ENCODE data around the gene DAPK1. TPM values are rescaled to one million over a fixed set of nuclear protein-coding genes. Genes with fewer than 3 reads are reported as not detected.

The DAPK1 gene
- total and polyA plus RNA-seq, 8 donors: 29.1 to 98.7 (median 45.4) TPM

- Histone ChIP-seq H3K27me3 (no peaks in the 10 kb centered on the region), H3K27ac (no peak overlapping the region), H3K4me3 (no peak overlapping the region), H3K9me3 (no peaks in the 10 kb centered on the region), H3K36me3 (peaks cover 0 to 47% (median 27%) of the 10 kb centered on the region in 3 donors), H3K4me1 (peaks cover 5 to 17% (median 9%) of the 10 kb centered on the region in 3 donors)
- FAIRE-seq (no peak), DNase-seq (no peak), ATAC-seq (no peak)
- no peak for TF ChIP-seq CTCF (IDR thresholded peaks at IDR 0.05)
- WGBS, 2 donors: 77 to 89% methylated on average over 3 of the region's 3 CpGs
- intact Hi-C loops (cut with DNase I): no loop called here
These were observed 148.9 kb downstream of the DAPK1 start for GRCh38 chr9:87646546-87646945.

GRCh38 chr9:87647114-87647513, 149.4 kb downstream of the DAPK1 start:
- Histone ChIP-seq H3K4me3 (no peak overlapping the region), H3K27ac (no peak overlapping the region), H3K9me3 (no peaks in the 10 kb centered on the region), H3K36me3 (peaks cover 0 to 48% (median 27%) of the 10 kb centered on the region in 3 donors), H3K4me1 (peaks cover 4 to 12% (median 5%) of the 10 kb centered on the region in 3 donors), H3K27me3 (no peaks in the 10 kb centered on the region)
- 90 to 96% methylated on average over 8 of the region's 8 CpGs for WGBS, 2 donors
- intact Hi-C loops (cut with DNase I): no loop called here
- no peak for DNase-seq
- no peak for FAIRE-seq
- no peak for TF ChIP-seq CTCF (IDR thresholded peaks at IDR 0.05)
- ATAC-seq: no peak

GRCh38 chr9:87648606-87649005, 150.9 kb downstream of the DAPK1 start:
- WGBS, 2 donors: 94 to 98% methylated on average over 7 of the region's 7 CpGs
- Histone ChIP-seq H3K27ac (no peak overlapping the region), H3K4me3 (no peak overlapping the region), H3K27me3 (no peaks in the 10 kb centered on the region), H3K4me1 (no peaks in the 10 kb centered on the region), H3K9me3 (no peaks in the 10 kb centered on the region), H3K36me3 (peaks cover 0 to 48% (median 27%) of the 10 kb centered on the region in 3 donors)
- intact Hi-C loops (cut with DNase I): no loop called here
- TF ChIP-seq CTCF (IDR thresholded peaks at IDR 0.05): no peak
- no peak for ATAC-seq
- no peak for FAIRE-seq
- no peak for DNase-seq

GRCh38 chr9:87650611-87651295, 153.1 kb downstream of the DAPK1 start:
- no peak for FAIRE-seq
- no peak for TF ChIP-seq CTCF (IDR thresholded peaks at IDR 0.05)
- H3K4me1 ChIP-seq: no peaks in the 10 kb centered on the region
- H3K27me3 ChIP-seq: no peaks in the 10 kb centered on the region
- intact Hi-C loops (cut with DNase I): no loop called here
- no peak overlapping the region for H3K4me3 ChIP-seq
- no peak overlapping the region for H3K27ac ChIP-seq
- ATAC-seq: no peak
- 88 to 89% methylated on average over 8 of the region's 8 CpGs for WGBS, 2 donors
- H3K9me3 ChIP-seq: no peaks in the 10 kb centered on the region
- peaks cover 0 to 47% (median 27%) of the 10 kb centered on the region in 3 donors for H3K36me3 ChIP-seq
- no peak for DNase-seq

GRCh38 chr9:87651431-87651830, 153.8 kb downstream of the DAPK1 start:
- FAIRE-seq (no peak), DNase-seq (no peak), ATAC-seq (no peak)
- peaks cover 0 to 40% (median 27%) of the 10 kb centered on the region in 3 donors for H3K36me3 ChIP-seq
- H3K4me1 ChIP-seq: no peaks in the 10 kb centered on the region
- H3K4me3 ChIP-seq: no peak overlapping the region
- H3K27me3 ChIP-seq: no peaks in the 10 kb centered on the region
- no peak for TF ChIP-seq CTCF (IDR thresholded peaks at IDR 0.05)
- 91 to 93% methylated on average over 10 of the region's 10 CpGs for WGBS, 2 donors
- intact Hi-C loops (cut with DNase I): no loop called here
- H3K9me3 ChIP-seq: no peaks in the 10 kb centered on the region
- H3K27ac ChIP-seq: no peak overlapping the region
